Measurements from ENCODE around the gene MPHOSPH8. TPM values are rescaled to one million over a fixed set of nuclear protein-coding genes. Genes with fewer than 3 reads are reported as not detected.

Gene MPHOSPH8
- total RNA-seq, 4 donors from 2014 or later: 41.2 to 53.8 (median 49.3) TPM

- no peaks in the 10 kb centered on the region for H3K27me3 ChIP-seq
- WGBS, 2 donors: 93 to 95% methylated on average over 4 of the region's 4 CpGs
- H3K4me3 ChIP-seq: no peak overlapping the region
- no peak for DNase-seq (ENCODE audit: low spot score in 2 of 2)
- no peak overlapping the region for H3K27ac ChIP-seq
- H3K36me3 ChIP-seq: peaks cover 2 to 63% (median 21%) of the 10 kb centered on the region in 3 donors
- H3K9me3 ChIP-seq: no peaks in the 10 kb centered on the region
- H3K4me1 ChIP-seq: no peaks in the 10 kb centered on the region
- TF ChIP-seq EP300 (IDR thresholded peaks at IDR 0.05) (no peak), POLR2A (IDR thresholded peaks at IDR 0.05) (no peak), CTCF (IDR thresholded peaks at IDR 0.05) (no peak)
Observed at GRCh38 chr13:19650742-19651141, 17.3 kb downstream of the MPHOSPH8 start.

GRCh38 chr13:19657872-19658591 is 24.6 kb downstream of the MPHOSPH8 start:
- TF ChIP-seq CTCF (IDR thresholded peaks at IDR 0.05): no peak
- no peak for TF ChIP-seq EP300 (IDR thresholded peaks at IDR 0.05)
- TF ChIP-seq POLR2A (IDR thresholded peaks at IDR 0.05): no peak
- DNase-seq (ENCODE audit: low spot score in 2 of 2): no peak
- Histone ChIP-seq H3K4me3 (no peak overlapping the region), H3K9me3 (no peaks in the 10 kb centered on the region), H3K27me3 (no peaks in the 10 kb centered on the region), H3K36me3 (peaks cover 0 to 70% (median 10%) of the 10 kb centered on the region in 3 donors), H3K4me1 (no peaks in the 10 kb centered on the region), H3K27ac (no peak overlapping the region)
- WGBS, 2 donors: 38 to 46% methylated on average over 4 of the region's 4 CpGs

GRCh38 chr13:19658831-19659230 is 25.4 kb downstream of the MPHOSPH8 start:
- Histone ChIP-seq H3K9me3 (no peaks in the 10 kb centered on the region), H3K27me3 (no peaks in the 10 kb centered on the region), H3K36me3 (peaks cover 0 to 70% (median 18%) of the 10 kb centered on the region in 3 donors), H3K4me1 (no peaks in the 10 kb centered on the region), H3K4me3 (no peak overlapping the region), H3K27ac (no peak overlapping the region)
- no peak for DNase-seq (ENCODE audit: low spot score in 2 of 2)
- TF ChIP-seq EP300 (IDR thresholded peaks at IDR 0.05) (no peak), CTCF (IDR thresholded peaks at IDR 0.05) (no peak), POLR2A (IDR thresholded peaks at IDR 0.05) (no peak)

- no peak overlapping the region for H3K27ac ChIP-seq
- no peak for DNase-seq (ENCODE audit: low spot score in 2 of 2)
- TF ChIP-seq POLR2A (IDR thresholded peaks at IDR 0.05): no peak
- H3K4me1 ChIP-seq: no peaks in the 10 kb centered on the region
- peaks cover 0 to 86% (median 32%) of the 10 kb centered on the region in 3 donors for H3K36me3 ChIP-seq
- H3K27me3 ChIP-seq: no peaks in the 10 kb centered on the region
- 81 to 86% methylated on average over 2 of the region's 2 CpGs for WGBS, 2 donors
- no peaks in the 10 kb centered on the region for H3K9me3 ChIP-seq
- H3K4me3 ChIP-seq: no peak overlapping the region
Observed at GRCh38 chr13:19661126-19661525, 27.7 kb downstream of the MPHOSPH8 start.

GRCh38 chr13:19661561-19661960 is 28.1 kb downstream of the MPHOSPH8 start:
- H3K4me3 ChIP-seq: no peak overlapping the region
- H3K27ac ChIP-seq: no peak overlapping the region
- no peaks in the 10 kb centered on the region for H3K4me1 ChIP-seq
- no peaks in the 10 kb centered on the region for H3K27me3 ChIP-seq
- DNase-seq (ENCODE audit: low spot score in 2 of 2): no peak
- H3K9me3 ChIP-seq: no peaks in the 10 kb centered on the region
- TF ChIP-seq POLR2A (IDR thresholded peaks at IDR 0.05): no peak
- TF ChIP-seq EP300 (IDR thresholded peaks at IDR 0.05): no peak
- H3K36me3 ChIP-seq: peaks cover 0 to 90% (median 36%) of the 10 kb centered on the region in 3 donors
- WGBS, 2 donors: 91 to 94% methylated on average over 15 of the region's 15 CpGs

- H3K4me3 ChIP-seq: no peak overlapping the region
- no peak for TF ChIP-seq CTCF (IDR thresholded peaks at IDR 0.05)
- no peak for TF ChIP-seq POLR2A (IDR thresholded peaks at IDR 0.05)
- no peak for TF ChIP-seq EP300 (IDR thresholded peaks at IDR 0.05)
- no peaks in the 10 kb centered on the region for H3K4me1 ChIP-seq
- peaks cover 0 to 98% (median 41%) of the 10 kb centered on the region in 3 donors for H3K36me3 ChIP-seq
- no peaks in the 10 kb centered on the region for H3K9me3 ChIP-seq
- no peak for DNase-seq (ENCODE audit: low spot score in 2 of 2)
- no peak overlapping the region for H3K27ac ChIP-seq
- WGBS, 2 donors: 82 to 91% methylated on average over 12 of the region's 13 CpGs
- no peaks in the 10 kb centered on the region for H3K27me3 ChIP-seq
Observed at GRCh38 chr13:19663416-19663979, 30.0 kb downstream of the MPHOSPH8 start.

Data from tibial nerve (tissue), 4 donors.